ENCODE measurements around the gene MME.

Gene MME

GRCh38 chr3:155149494-155149893 lies 69.4 kb downstream of the MME start:
- no peak for DNase-seq (ENCODE audit: low spot score)

DNA sequence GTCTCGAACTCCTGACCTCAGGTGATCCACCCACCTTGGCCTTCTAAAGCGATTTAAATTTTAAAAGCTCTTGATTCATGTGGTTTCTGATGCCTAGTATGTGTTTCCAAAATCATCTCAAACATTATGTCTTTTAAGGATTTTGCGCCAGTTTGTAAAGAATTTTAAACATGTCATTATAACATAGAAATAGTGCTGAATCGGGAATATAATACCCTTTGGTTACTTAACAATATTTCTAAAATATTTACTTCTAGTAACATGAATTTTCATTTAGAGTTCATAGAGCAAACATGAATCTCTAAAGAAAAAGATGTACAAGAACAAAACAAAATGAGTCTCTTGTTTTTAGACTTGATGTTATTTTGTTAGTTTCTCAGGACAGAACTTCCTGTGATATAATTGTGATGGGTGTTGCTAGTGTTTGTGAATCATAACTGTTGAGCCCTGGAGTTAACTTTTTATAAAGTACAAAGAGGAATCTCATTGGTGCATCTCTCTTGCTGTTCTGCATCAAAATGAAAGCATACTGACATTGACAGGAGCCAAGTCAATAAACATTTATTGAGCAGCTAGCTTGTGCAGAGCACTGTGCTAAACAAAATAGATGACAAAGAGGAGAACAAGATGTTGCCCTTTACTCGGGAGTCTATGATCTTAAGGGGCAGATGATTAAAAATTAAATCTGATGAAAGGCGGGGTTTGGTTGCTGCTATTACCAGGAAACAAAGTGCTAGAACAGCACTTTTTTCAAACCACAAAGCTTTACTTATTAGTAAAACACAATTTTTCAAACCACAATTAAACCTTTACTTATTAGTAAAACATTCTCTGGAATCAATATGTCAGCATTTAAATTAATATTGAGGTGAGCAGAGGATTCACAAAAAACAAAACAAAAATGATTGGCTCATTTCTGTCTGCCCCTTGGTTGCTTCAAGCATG lies 73.4 kb downstream of the MME start:
- no peak for DNase-seq (ENCODE audit: low spot score)

- DNase-seq (ENCODE audit: low spot score) = no peak
These were observed 74.1 kb downstream of the MME start for GRCh38 chr3:155154255-155154654.

DNA sequence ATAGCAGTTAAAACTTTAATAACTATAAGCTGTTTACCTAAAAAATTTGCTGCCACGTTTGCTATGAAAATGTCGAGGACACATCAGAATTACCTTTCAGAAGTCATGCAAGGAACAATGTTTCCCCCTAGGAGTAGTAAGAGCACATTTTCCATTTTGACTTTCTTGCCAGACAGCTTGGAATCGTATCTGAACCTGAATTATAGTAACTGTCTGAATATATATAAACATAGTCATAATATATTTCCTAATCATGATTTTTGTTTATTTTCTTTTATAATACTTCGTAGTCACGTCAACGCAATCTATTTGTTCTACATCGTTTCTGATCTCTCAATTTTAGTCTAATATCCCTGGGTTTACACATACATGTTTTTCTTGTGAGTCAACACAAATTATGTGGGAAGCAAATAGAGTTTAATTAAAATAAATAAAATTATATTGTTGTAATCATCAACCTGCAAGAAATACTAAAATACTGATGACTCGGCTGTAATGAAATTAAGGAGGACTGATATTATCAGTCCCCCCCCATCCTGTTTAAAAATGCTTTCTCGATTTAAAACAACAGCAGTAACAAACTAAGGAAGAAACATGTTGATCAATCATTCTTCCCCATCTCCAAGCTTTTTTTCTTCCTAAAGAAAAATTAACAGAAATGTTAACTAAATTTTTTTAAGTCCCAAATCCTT lies 78.4 kb downstream of the MME start:
- DNase-seq (ENCODE audit: low spot score) = no peak

DNA sequence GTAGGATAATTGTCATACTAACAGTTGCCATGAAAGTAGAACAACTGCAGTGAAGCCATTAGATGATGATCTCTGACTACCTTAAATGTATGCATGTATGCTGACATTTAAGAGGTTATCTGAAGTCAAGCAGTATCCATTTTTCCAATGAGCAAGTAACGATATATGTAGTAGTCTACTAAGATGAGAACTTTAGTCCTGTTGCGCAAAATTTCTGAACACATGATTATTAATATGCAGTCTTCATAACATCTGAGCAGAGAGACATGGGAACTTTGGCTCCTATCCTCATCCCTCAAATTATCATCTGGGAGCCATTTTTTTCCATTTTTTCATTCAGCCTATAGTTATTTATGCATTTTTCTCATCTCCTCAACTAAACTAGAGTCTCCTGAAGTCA lies 79.2 kb downstream of the MME start:
- no peak for DNase-seq (ENCODE audit: low spot score)

DNA sequence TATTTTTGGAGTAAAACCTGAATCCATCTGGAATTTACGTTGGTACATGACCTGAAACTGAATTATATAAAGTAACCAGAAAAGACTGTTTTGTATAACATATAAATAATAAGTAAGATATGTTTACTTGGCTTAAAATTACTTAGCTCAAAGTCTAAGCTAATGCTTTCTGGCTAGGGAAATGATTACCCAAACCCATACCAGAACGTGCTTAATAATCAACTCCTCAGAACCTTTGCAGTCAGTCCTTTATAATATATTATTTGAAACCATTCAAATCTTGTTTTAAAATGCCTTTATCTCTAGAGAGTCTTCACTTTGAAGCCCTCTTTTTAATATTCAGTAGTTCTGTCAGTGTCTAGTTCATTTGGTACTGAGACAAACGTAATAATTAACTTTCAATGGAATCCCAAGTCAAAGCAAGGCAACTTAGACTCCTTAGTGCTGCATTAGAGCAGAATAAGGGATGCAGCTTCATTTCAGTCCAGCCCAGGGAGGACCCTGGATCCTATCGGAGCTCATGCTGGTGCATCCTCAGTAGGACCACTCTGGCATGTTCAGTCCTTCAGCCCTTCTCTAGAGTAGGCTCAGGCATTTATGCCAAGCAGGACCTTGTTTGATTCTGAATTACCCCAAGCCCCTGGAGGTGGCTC lies 81.6 kb downstream of the MME start:
- DNase-seq (ENCODE audit: low spot score) = no peak

- no peak for DNase-seq (ENCODE audit: low spot score)
These were observed 84.2 kb downstream of the MME start for GRCh38 chr3:155164306-155164705.

DNA sequence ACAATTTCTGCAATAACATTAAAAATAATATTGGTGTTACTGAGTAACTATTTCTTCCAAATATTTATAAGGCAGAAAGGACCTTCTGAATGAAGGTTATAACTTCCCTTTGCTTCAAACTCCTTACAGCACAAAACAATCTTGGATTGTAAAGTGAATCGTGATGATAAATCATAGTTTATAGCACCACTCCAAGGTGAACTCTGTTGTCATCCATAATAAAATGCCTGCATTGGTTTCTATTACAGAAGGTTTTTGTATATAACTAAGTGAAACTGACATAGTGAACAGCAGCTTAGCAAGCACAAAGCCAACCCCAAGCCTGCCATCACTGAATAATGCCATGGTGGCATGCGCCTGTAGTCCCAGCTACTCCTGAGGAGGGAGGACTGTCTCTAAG lies 86.3 kb downstream of the MME start:
- DNase-seq (ENCODE audit: low spot score) = no peak

DNA sequence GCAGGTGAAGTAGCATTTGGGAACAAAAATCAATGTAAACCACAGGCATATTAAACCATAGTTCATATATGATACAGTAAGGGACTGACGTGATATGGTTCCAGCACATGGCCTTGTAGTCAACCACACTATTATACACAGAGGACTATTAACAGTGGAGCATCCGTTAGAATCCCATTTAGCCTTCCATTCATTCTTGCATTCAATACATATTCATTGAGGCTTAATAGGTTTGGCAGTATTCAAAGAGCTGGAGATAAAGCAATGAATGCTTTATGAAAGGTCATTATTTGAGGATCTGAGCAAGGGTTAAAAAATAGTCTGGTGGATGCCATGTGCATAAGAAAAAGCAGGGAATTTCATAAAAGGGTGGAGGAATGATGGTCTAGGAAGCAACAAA lies 89.1 kb downstream of the MME start:
- no peak for DNase-seq (ENCODE audit: low spot score)

DNA sequence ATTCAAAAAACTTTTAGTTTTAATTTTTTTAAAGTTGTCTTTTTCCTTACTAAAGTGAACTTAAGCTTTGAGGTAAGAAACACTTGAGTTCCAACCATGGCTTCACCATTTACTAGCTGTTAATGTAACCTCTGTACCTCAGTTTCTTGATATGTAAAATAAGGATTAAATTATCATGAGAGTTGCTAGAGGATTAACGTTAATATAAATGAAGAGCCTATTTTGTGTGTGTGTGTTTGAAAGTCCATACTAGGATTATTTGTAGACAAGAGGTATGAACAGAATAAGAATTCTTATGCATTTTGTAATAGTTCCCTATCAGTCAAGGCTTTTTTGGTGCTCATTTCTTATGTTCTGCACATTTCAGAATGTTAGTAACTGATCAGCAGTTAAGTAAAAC lies 93.7 kb downstream of the MME start:
- DNase-seq (ENCODE audit: low spot score) = no peak

DNA sequence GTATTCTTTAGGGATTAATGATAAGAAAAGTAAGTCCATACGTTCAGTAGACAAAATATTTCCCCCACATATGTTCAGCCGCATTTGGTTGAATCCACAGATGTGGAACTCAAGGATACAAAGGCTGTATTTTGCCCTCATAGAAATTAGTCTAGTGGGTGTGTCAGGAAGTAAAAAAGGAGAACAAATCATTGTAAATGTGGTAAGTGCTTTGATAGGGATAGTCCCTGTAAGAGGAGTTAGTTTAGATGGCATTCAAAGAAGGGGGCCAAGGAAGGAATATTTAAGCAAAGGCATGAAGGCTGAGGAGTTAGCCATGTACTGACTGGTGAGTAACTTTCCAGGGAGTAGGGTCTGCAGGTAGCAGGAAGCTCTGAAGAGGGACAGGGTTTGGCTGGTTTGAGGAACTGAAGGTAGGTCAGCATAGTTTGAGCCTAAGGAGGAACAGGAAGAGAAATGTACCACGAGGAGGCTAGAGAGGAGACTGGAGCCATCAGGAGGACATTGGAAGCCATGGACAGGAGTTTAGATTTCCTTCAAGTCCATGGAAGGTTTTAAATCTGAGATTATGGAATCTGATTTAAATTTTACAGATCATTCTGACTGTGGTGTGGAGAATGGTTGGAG lies 98.8 kb downstream of the MME start:
- no peak for DNase-seq (ENCODE audit: low spot score)

DNA sequence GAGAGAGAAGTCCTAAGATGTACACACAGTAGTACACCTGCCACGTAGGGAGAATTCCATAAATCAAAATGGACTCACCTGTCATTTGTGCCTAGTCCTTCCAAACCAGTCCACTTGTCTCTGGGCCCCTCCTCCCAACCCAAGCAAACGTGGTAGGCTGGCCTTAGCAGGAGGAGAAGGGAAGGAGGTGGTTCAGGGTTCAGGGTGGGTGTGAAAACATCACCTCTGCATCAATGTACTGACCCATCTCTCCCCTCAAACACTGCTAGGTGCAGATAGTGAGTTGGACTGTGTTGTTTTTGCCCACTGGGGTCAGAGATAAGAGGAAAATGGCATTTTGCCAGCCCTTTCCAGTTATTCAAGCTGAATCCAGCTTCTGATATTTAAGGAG lies 99.3 kb downstream of the MME start:
- DNase-seq (ENCODE audit: low spot score) = no peak

DNA sequence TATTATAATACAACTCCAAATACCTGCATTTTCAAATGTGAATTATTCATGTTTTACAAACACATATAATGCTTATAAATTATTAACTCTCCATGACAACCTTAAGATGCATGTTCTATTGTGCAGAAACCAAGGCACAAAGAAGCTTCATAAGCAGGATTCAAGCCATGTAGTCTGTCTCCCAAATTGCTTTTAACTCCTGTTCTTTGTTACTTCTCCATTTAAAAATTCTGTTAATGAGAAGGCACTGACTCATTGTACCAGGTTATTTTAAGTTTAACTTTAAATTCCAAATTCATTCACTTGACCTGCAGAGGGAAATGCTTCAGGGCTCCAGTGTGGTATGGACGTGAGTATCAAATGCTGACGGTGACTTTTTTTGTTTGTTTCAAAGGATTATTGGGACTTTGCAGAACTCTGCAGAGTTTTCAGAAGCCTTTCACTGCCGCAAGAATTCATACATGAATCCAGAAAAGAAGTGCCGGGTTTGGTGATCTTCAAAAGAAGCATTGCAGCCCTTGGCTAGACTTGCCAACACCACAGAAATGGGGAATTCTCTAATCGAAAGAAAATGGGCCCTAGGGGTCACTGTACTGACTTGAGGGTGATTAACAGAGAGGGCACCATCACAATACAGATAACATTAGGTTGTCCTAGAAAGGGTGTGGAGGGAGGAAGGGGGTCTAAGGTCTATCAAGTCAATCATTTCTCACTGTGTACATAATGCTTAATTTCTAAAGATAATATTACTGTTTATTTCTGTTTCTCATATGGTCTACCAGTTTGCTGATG lies 100.0 kb downstream of the MME start:
- no peak for DNase-seq (ENCODE audit: low spot score)

DNA sequence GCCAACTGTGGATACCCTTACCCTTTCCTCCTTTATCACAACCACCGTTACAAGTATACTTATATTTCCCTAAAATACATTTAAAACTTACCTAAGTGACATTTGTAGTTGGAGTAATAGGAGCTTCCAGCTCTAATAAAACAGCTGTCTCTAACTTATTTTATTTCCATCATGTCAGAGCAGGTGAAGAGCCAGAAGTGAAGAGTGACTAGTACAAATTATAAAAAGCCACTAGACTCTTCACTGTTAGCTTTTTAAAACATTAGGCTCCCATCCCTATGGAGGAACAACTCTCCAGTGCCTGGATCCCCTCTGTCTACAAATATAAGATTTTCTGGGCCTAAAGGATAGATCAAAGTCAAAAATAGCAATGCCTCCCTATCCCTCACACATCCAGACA lies 102.3 kb downstream of the MME start:
- no peak for DNase-seq (ENCODE audit: low spot score)

- DNase-seq (ENCODE audit: low spot score) = no peak
These were observed 103.9 kb downstream of the MME start for GRCh38 chr3:155184011-155184410.

- no peak for DNase-seq (ENCODE audit: low spot score)
These were observed 105.5 kb downstream of the MME start for GRCh38 chr3:155185631-155186071.

DNA sequence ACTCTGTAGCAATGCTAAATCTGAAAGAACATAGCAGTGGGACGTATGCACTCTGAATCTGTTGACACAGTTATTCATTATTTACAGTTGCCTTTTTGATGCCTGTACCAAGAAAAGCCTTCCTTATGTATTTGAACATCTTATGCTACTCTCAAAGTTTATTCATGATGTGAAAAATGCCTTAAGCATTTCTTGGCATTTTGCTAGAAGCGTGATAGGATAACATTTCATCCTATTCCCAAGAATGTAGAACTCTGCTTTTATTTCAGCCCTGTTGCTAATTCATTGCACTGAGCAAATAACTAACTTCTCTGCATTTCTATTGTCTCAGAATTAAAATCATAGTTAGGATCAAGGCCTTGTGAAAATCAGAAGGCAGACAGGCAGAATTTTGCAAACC lies 107.9 kb downstream of the MME start:
- DNase-seq (ENCODE audit: low spot score) = no peak

DNA sequence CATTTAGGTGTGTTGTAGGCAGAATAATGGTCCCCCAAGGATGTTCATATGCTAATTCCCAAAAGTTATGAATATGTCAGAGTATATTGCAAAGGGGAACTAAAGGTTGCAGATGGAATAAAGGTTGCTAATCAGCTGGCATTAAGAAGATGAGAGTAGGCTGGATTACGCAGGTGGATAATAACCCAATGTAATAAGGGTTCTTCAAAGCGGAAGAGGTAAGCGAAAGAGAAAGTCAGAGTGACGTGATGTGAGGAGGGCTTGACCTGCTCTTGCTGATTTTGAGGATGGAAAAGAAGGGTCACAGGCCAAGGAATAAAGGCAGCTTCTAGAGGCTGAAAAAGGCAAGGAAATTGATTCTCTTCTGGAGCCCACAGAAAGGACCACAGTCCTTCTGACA lies 109.4 kb downstream of the MME start:
- DNase-seq (ENCODE audit: low spot score) = no peak

DNA sequence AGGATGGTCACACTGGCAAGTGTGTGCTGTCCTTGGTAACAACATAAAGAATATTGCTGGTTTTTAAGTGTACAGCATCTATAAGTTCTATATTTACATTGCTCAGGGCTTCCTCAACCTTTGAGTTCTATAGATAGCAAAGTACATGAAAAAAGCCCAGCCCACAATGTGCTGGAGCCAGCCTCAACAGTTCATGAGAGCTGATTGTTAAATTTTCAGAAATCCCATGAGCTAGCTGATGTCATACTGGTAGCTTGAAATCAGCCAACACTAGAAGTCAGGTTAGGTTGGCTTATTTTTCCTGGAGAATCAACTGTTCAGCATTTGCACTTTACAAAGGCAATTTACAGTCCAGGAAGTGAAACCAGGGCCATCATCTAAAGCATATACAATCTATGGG lies 110.6 kb downstream of the MME start:
- DNase-seq (ENCODE audit: low spot score) = no peak

DNA sequence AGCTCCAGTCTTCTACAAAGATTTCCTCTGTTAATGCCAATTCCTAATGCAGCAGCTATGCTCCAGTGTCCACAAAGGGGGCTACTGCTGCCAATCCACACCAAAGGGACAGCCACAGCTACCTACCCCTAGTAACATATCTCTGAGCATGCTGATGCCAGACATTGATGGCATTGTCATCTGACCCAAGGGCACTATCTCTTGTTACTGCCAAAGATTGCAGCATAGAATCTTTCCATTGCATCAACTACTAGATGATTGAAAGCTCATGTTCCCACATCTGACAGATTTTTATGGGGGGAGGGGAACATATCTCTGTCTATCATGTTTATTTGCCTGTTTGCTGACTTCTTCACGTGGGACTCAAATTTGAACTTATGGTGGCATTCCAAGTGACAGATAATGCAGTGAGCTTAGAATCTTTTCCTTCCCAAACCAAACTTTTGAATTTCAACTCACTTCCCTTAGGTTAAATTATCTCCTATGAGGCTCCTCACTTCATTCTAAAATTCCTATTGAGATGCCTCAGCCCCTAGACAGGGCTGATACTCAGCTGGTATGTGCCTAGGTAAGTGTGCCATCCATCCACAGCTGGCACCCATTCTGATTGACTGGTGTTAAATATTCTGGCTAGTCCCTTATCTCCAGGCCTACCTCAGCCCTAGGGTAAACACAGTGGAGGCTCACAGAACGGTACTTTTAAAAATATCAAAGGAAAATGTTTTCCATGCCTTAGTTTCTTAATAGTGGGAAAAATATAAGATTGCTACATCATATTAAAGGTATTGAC lies 113.0 kb downstream of the MME start:
- no peak for DNase-seq (ENCODE audit: low spot score)

- no peak for DNase-seq (ENCODE audit: low spot score)
These were observed 113.7 kb downstream of the MME start for GRCh38 chr3:155193868-155194267.

All from D341Med (cell line).